ELR (cell line): ENCODE measurements around the gene ARMH3.
"Not testable (repeated sequence)": the region's sequence is repeated elsewhere in the genome, so short reads cannot be mapped to it uniquely, and the experiment has no call there.

Source experiments
- DNase-seq: peaks from one replicate; pipeline ENCODE4 v3.0.0-alpha.2; 2015; ENCODE audit warnings: low read depth

ARMH3 gene, protein sequence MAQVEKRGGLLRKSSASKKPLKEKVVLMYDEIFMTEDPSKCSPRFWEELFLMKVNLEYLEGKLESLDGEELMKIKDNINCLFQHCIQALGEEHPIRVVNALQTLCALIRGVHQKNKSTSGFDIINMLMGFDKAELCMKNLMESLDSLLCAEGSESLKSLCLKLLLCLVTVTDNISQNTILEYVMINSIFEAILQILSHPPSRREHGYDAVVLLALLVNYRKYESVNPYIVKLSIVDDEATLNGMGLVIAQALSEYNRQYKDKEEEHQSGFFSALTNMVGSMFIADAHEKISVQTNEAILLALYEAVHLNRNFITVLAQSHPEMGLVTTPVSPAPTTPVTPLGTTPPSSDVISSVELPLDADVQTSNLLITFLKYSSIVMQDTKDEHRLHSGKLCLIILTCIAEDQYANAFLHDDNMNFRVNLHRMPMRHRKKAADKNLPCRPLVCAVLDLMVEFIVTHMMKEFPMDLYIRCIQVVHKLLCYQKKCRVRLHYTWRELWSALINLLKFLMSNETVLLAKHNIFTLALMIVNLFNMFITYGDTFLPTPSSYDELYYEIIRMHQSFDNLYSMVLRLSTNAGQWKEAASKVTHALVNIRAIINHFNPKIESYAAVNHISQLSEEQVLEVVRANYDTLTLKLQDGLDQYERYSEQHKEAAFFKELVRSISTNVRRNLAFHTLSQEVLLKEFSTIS

GRCh38 chr10:102055647-102056419 is at the start of gene ARMH3:
TSS of gene ARMH3 (minus strand) at chr10:102056173. CDS start at chr10:102040114, 16,059 bp downstream.
- DNase-seq = peak; percentile 98

DNA sequence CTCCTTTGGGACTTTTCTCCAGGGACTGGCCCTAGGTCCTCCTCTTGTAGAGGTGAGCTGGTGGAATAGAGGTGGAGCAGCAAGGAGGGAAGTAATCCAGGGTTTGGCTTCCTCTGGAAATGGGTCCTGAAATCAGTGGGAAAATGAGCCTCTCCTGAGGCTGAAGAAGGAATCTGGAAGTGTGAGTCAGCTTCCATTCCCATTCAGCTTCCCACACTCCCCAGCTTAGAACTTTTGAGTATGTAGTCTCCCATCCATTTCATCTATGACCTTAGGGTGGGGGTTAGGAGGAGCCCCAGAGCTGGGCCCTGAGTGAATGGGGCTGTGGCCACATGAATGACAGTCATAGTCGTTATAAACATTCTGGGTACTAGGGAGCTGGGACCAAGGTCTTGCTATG is 46.4 kb upstream of the ARMH3 start:
- peak; percentile 54 for DNase-seq

GRCh38 chr10:102101152-102101551 is 45.2 kb upstream of the ARMH3 start:
- DNase-seq = no peak

DNA sequence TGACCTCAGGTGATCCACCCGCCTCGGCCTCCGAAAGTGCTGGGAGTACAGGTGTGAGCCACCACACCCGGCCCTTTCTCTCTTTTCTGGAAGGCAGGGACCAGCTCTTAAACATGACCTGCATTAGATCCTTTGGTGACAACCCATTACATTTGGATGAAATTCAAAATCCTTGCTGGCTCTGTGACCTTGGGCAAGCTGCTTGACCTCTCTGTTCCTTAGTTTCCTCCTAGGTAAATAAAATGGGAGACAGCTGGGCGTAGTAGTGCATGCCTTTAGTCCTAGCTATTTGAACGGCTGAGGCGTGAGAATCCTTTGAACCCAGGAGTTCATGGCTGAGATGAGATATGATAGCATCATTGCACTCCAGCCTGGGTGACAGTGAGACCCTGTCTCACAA is 40.5 kb upstream of the ARMH3 start:
- DNase-seq = no peak

GRCh38 chr10:102090772-102091171 is 34.8 kb upstream of the ARMH3 start:
- DNase-seq = peak; percentile 41

DNA sequence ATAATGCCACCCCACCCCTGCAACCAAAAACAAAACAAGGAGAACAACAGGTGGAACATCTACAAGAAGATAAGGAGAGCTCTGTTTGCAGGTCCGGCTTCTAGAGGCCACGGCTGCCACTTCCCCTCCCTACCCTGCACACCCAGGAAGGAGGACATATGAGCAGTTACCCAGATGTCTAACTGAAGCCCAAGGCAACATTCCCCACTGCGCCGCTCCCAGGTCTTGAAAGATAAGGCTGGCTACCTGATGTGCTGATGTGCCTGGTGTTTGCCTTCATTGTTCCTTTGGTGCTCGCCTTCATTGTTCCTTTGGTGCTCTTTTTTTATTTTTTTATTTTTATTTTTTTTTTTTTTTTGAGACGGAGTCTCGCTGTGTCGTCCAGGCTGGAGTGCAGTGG is 30.2 kb upstream of the ARMH3 start:
- DNase-seq = no peak

GRCh38 chr10:102085336-102085735 is 29.4 kb upstream of the ARMH3 start:
- DNase-seq = no peak

DNA sequence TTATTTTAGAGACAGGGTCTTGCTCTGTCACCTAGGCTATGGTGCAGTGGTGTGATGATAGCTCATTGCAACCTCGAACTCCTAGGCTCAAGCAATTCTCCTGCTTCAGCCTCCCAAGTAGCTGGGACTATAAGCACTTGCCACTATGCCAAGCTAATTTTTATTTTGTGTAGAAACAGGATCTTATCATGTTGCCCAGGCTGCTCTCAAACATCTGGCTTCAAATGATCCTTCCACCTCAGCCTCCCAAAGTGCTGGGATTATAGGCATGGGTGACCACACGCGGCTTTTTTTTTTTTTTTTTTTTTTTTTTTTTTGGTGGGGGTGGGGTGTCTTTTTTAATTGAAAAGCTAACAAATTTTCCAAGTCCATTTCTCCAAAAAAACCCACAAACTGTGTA is 27.6 kb upstream of the ARMH3 start:
- DNase-seq = no peak

DNA sequence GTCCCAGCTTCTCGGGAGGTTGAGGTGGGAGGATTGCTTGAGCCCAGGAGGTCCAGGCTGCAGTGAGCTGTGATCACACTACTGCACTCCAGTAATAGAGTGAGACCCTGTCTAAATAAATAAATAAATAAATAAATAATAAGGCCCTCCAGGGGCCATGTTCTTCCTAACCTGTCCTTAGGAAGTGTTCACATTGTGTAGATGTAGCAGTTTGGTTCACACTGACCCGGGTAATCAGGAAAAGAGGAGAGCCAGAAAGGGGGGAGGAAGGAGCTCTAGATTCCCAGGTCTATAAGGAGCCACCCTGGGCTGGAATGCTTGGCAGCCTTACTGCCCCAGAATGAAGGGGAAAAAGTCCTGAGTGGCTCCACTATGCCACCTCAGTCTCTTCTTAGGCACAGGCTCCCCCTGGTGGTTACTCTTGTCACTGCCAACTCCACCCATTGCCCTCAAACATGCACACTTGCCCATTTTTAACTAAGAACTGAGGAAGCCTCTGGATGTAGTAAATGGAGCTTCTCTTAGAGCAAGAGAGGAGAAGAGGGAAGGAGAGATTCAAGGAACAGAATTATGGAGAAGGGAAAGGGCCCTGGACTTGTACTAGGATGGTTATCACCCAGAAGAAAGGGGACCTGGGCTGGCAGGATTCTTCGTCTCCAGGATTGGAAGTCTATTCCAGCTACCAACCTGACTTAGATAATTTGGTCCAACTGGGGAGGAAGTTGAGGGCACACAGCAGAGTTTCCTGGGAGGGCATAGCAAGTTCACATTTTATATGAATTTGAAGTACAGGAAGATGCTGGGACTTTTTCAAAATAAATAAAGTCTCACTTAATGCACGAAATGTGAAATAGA is 16.9 kb upstream of the ARMH3 start:
- peak; percentile 83 for DNase-seq

DNA sequence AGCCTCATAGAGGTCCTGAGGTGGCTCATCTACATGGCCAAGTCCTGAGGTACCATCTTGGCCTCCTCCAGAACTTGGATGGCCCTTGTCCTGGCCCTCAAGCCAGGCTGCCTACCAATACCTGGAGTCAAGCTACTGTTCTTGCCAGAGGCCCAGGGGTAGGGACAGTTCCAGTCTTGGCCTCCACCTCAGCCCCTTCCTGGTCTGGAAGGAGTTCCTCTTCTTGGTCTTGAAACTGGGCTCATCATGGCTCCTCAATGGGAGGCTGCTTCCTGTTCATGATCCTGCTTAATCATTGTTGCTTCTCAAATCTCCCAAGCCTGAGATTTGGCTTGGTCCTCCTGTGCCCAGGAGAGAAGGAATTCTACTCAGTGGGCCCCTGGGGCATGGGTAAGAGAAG is 13.1 kb upstream of the ARMH3 start:
- DNase-seq = no peak

DNA sequence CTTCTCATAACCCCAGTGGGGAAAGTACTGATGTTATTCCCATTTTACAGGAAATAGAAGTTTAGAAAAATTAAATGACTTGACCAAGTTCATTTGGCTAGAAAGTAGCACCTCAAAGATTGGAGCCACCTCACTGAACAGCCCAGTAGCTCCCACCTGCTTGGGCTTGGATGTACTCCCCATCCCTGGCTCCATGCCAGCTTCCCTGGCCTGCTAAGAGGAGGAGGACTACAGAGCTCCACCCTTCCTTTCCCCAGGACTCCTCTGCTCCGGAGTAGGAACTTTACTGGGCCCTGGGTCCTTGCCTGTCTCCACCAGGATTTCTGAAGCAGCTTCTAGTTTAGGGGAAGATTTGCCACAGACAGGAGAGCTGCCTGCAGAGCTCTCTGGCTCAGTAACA is 12.2 kb upstream of the ARMH3 start:
- DNase-seq = no peak

DNA sequence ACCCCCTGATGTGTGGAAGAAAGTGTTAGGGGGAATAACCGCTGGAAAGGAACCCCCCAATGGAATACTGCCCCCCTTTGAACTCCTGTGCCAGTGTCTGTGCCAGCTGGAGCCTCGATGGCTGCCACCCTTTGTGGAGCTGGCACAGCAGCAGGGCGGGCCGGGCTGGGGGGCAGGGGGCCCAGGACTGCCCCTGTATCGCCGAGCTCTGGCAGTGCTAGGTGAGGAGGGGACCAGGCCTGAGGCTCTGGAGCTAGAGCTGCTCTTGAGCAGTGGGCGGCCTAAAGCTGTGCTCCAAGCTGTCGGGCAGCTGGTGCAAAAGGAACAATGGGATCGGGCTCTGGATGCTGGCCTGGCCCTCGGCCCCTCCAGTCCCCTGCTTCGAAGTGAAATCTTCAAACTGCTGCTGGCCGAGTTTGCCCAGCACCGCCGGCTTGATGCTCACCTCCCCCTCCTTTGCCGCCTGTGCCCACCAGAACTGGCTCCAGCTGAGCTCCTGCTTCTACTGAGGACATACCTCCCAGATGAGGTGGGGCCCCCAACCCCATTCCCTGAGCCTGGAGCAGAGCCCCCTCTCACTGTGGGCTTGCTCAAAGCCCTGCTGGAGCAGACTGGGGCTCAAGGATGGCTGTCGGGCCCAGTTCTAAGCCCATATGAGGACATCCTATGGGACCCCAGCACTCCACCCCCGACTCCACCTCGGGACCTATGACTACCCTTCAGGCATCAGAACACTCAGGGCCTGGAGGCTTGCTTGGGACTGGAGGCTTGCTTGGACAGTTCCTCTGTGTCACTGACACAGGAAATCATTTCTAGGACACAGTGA is 11.3 kb upstream of the ARMH3 start:
- DNase-seq = no peak

DNA sequence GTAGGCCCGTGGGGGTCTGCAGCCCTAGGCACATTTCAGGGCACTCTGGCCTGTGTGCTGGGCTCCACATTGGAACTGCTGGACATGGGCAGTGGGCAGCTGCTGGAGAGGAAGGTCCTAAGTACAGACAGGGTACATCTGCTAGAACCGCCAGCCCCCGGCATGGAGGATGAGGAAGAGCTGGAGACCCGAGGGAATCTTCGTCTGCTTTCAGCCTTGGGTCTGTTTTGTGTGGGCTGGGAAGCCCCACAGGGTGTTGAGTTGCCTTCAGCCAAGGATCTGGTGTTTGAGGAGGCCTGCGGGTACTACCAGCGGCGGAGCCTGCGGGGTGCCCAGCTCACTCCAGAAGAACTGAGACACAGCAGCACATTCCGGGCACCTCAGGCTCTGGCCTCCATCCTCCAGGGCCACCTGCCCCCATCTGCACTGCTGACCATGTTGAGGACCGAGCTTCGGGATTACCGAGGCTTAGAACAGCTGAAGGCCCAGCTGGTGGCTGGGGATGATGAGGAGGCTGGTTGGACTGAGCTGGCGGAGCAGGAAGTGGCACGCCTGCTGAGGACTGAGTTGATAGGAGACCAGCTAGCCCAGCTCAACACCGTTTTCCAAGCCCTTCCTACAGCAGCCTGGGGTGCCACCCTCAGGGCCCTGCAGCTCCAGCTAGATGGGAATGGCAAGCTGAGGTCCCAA is 10.6 kb upstream of the ARMH3 start:
- DNase-seq = no peak

GRCh38 chr10:102065561-102066398 is 9.8 kb upstream of the ARMH3 start:
- peak; percentile 48 for DNase-seq

DNA sequence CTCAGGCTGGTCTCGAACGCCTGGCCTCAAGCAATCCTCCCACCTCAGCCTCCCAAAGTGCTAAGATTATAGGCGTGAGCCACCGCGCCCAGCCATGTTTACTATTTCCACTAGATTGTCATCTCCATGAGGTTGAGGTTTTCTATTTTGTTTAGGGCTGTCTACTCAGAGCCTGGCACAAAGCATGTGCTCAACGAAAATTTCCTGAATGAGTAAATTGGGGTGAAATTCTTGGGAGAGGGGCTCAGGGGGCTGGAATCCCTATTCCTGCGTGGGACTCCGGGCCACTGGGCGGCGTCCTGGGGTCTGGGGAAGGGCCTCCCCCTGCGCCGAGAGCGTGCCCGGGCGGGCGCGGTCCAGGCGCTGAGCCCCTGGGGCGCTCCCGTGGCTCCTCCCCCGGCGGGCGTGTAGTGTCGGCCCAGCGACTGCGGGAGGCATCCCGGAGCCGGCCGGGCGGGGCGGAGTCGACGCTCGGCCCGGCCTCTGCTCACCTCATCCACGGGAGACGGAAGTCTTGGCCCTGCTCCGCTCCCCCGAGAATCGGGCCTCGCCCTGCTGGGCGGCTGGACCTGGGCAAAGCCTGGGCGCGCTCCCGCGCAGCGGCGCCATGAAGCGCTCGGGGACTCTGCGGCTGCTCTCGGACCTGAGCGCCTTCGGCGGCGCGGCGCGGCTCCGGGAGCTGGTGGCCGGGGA is 9.0 kb upstream of the ARMH3 start, which contains the start of gene HPS6:
TSS of gene HPS6 (plus strand) at position 482 of the 693 bp plus-strand sequence. CDS start at position 608, 126 bp downstream.
- DNase-seq = peak; percentile 91

DNA sequence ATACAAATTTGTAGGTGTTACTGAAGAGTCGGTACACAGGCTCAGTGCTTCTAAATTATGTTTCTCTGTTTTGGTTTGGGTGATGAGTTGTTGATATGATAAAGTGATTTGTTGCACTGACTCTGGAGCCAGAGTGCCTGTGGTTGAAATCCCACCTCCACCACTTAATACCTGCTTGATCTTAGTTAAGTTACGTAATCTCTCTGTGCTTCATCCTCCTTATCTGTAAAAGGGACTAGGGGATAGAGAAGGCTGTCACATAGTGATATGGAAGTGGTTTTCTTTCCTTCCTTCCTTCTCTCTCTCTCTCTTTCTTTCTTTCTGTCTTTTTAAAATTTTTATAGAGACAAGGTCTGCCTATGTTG is 8.5 kb upstream of the ARMH3 start:
- no peak for DNase-seq

DNA sequence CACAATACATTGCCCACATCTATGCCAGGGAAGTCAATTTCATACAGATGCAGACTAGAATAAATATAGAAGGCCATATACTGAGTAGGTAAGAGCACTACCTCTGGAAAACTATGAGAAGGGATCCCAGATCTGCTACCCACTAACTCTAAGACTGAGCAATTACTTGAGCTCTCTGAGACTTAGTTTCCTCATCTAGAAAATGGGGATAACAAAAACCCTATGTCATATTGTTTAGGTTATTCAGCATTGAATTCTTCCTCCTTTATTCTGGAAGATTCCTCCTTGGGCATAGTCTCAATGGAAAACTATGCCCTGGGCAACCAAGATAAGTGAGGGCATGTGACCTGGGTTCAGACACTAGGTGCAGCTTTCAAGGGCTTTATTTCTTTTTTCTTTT is 4.0 kb upstream of the ARMH3 start:
- no peak for DNase-seq

- not testable (repeated sequence) for DNase-seq
Measured at GRCh38 chr10:102054881-102055646, 909 bp downstream of the ARMH3 start.
